ENCODE measurements around the gene S100A2. TPM values are rescaled to one million over a fixed set of nuclear protein-coding genes. Genes with fewer than 3 reads are reported as not detected.

S100A2 gene
- total and polyA plus RNA-seq, 2 of the 13 experiments (the other 11 are each of a cell fraction or from before 2014, with no cell fraction given), result 1.2 TPM

- no peak for TF ChIP-seq ZNF609 (CRISPR knock-in tag; IDR thresholded peaks at IDR 0.05; ENCODE audit: borderline replicate concordance)
- TF ChIP-seq MEF2D (CRISPR knock-in tag; IDR thresholded peaks at IDR 0.05), result no peak
- TF ChIP-seq IKZF1 (IDR thresholded peaks at IDR 0.05), result no peak
- no peak for TF ChIP-seq WIZ (CRISPR knock-in tag; IDR thresholded peaks at IDR 0.05)
- TF ChIP-seq, protein P1, sequence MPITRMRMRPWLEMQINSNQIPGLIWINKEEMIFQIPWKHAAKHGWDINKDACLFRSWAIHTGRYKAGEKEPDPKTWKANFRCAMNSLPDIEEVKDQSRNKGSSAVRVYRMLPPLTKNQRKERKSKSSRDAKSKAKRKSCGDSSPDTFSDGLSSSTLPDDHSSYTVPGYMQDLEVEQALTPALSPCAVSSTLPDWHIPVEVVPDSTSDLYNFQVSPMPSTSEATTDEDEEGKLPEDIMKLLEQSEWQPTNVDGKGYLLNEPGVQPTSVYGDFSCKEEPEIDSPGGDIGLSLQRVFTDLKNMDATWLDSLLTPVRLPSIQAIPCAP (CRISPR knock-in tag; IDR thresholded peaks at IDR 0.05; ENCODE audit: low read depth), result no peak
- no peak for TF ChIP-seq ZNF720 (CRISPR knock-in tag; IDR thresholded peaks at IDR 0.05)
- TF ChIP-seq ZNF260 (CRISPR knock-in tag; IDR thresholded peaks at IDR 0.05; ENCODE audit: borderline replicate concordance, low read depth), result no peak
- no peak for TF ChIP-seq AFF4 (CRISPR knock-in tag; IDR thresholded peaks at IDR 0.05)
- TF ChIP-seq ZNF124 (CRISPR knock-in tag; IDR thresholded peaks at IDR 0.05), result no peak
- no peak for TF ChIP-seq MTF1 (CRISPR knock-in tag; IDR thresholded peaks at IDR 0.05)
- TF ChIP-seq ELF1 (CRISPR knock-in tag; IDR thresholded peaks at IDR 0.05), result no peak
- TF ChIP-seq HOXD1 (CRISPR knock-in tag; IDR thresholded peaks at IDR 0.05), result no peak
- no peak for TF ChIP-seq HNF1A (IDR thresholded peaks at IDR 0.05; ENCODE audit: low read depth)
- TF ChIP-seq HNF1A (CRISPR knock-in tag; IDR thresholded peaks at IDR 0.05; ENCODE audit: borderline replicate concordance), result peak; percentile 72; the same call in 1 of the 2 replicates
- no peak for TF ChIP-seq ZNF256 (CRISPR knock-in tag; conservative IDR thresholded peaks at IDR 0.05)
These were observed 1.0 kb upstream of the S100A2 start (continued) for GRCh38 chr1:153566414-153567371.

All from HepG2 (cell line).